ENCODE data around the gene FOXN3. TPM values are rescaled to one million over a fixed set of nuclear protein-coding genes. Genes with fewer than 3 reads are reported as not detected.

The FOXN3 gene
- total and polyA plus RNA-seq, 2 donors (not counting 1 experiment from before 2014, with no cell fraction given) = 27.9 to 33.3 TPM

DNA sequence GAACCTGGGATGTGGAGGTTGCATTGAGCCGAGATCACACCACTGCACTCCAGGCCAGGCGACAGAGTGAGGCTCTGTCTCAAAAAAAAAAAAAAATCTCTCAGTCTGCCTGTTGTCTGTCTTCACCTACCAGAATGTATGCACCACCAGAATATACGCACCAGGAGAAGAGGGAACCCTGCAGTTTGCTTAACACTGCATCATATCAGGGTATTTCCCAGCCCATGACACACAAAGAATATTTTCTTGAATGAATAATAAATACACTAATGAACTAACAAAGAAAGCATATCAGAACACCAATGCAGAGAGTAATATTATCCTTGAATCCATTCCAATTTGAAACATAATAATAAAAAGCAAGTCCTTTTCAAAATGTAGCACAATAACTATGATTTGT is 44.2 kb upstream of the FOXN3 start:
- Histone ChIP-seq H3K4me3 (replicated peaks in 1 of 4; ENCODE audit: control extremely low read depth in 1 of 4, insufficient read depth in 1 of 4, low read depth in 3 of 4, low read length in 4 of 4) (no peak overlapping the region), H3K79me2 (ENCODE audit: control insufficient read depth, insufficient read depth, low read length) (no peaks in the 10 kb centered on the region), H3K36me3 (ENCODE audit: control insufficient read depth, insufficient read depth, low read length) (no peaks in the 10 kb centered on the region), H3K9me3 (ENCODE audit: control insufficient read depth, insufficient read depth, low read depth, low read length) (no peaks in the 10 kb centered on the region), H3K27ac (ENCODE audit: insufficient read depth, low read length) (no peak overlapping the region), H3K4me1 (ENCODE audit: control insufficient read depth, extremely low read depth, insufficient read depth, low read length) (no peaks in the 10 kb centered on the region), H4K20me1 (ENCODE audit: control insufficient read depth, extremely low read depth, insufficient read depth, low read length) (no peaks in the 10 kb centered on the region), H2AFZ (ENCODE audit: low read length) (no peak overlapping the region), H3K27me3 (ENCODE audit: control insufficient read depth, insufficient read depth, low read length) (no peaks in the 10 kb centered on the region), H3K9ac (ENCODE audit: insufficient read depth, low read length) (no peak overlapping the region), H3K4me2 (ENCODE audit: extremely low read depth, insufficient read depth, low read length) (no peak overlapping the region)
- TF ChIP-seq, protein P1, sequence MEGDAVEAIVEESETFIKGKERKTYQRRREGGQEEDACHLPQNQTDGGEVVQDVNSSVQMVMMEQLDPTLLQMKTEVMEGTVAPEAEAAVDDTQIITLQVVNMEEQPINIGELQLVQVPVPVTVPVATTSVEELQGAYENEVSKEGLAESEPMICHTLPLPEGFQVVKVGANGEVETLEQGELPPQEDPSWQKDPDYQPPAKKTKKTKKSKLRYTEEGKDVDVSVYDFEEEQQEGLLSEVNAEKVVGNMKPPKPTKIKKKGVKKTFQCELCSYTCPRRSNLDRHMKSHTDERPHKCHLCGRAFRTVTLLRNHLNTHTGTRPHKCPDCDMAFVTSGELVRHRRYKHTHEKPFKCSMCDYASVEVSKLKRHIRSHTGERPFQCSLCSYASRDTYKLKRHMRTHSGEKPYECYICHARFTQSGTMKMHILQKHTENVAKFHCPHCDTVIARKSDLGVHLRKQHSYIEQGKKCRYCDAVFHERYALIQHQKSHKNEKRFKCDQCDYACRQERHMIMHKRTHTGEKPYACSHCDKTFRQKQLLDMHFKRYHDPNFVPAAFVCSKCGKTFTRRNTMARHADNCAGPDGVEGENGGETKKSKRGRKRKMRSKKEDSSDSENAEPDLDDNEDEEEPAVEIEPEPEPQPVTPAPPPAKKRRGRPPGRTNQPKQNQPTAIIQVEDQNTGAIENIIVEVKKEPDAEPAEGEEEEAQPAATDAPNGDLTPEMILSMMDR (conservative IDR thresholded peaks at IDR 0.05 in 1 of 2, IDR thresholded peaks at IDR 0.05 in 1 of 2; ENCODE audit: low read depth in 1 of 2, low read length in 2 of 2) = no peak
- TF ChIP-seq EZH2 (IDR thresholded peaks at IDR 0.05; ENCODE audit: low read length, missing control alignments) = no peak
- no peak for DNase-seq (ENCODE audit: low read depth in 2 of 2)

DNA sequence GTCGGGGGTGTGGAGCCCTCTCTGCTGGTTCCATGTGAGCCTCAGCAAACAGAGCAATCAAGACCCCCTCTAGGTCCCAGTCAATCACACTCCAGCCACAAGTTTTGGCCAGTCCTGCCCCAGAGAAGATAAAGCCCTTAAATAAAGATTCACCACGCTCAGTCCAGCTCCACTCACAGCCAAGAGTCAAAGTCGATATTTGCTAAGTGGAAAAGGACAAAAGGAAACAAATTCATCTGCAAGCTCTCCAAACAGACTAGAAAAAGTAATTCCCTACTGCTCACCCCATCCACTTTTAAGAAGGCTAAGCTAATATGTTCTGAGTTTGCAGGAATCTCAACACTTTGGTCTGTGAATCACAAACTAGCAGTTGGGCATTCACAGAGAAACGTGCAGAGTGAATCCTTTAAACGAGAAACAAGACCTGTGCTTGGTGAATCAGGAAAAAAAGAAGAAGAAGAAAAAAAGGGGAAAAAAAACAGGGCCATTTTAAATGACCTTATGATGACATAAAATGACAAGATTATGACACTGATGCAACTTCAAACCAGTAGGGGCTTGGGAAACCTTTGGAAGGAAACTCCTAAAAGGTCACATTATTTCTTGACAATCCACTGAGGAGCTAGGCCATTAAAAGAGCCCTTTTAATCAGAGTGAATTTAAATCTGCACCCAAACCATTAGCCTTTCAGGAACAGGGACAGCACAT is 41.8 kb upstream of the FOXN3 start:
- H3K4me3 ChIP-seq (replicated peaks in 1 of 4; ENCODE audit: control extremely low read depth in 1 of 4, insufficient read depth in 1 of 4, low read depth in 3 of 4, low read length in 4 of 4) = no peak overlapping the region
- H3K27me3 ChIP-seq (ENCODE audit: control insufficient read depth, insufficient read depth, low read length) = no peaks in the 10 kb centered on the region
- no peak overlapping the region for H3K4me2 ChIP-seq (ENCODE audit: extremely low read depth, insufficient read depth, low read length)
- H3K4me1 ChIP-seq (ENCODE audit: control insufficient read depth, extremely low read depth, insufficient read depth, low read length) = no peaks in the 10 kb centered on the region
- no peaks in the 10 kb centered on the region for H3K79me2 ChIP-seq (ENCODE audit: control insufficient read depth, insufficient read depth, low read length)
- no peaks in the 10 kb centered on the region for H3K36me3 ChIP-seq (ENCODE audit: control insufficient read depth, insufficient read depth, low read length)
- H2AFZ ChIP-seq (ENCODE audit: low read length) = no peak overlapping the region
- H3K9me3 ChIP-seq (ENCODE audit: control insufficient read depth, insufficient read depth, low read depth, low read length) = no peaks in the 10 kb centered on the region
- H4K20me1 ChIP-seq (ENCODE audit: control insufficient read depth, extremely low read depth, insufficient read depth, low read length) = no peaks in the 10 kb centered on the region
- no peak for DNase-seq (ENCODE audit: low read depth in 2 of 2)
- no peak overlapping the region for H3K27ac ChIP-seq (ENCODE audit: insufficient read depth, low read length)
- H3K9ac ChIP-seq (ENCODE audit: insufficient read depth, low read length) = no peak overlapping the region
- TF ChIP-seq EZH2 (IDR thresholded peaks at IDR 0.05; ENCODE audit: low read length, missing control alignments) = no peak

DNA sequence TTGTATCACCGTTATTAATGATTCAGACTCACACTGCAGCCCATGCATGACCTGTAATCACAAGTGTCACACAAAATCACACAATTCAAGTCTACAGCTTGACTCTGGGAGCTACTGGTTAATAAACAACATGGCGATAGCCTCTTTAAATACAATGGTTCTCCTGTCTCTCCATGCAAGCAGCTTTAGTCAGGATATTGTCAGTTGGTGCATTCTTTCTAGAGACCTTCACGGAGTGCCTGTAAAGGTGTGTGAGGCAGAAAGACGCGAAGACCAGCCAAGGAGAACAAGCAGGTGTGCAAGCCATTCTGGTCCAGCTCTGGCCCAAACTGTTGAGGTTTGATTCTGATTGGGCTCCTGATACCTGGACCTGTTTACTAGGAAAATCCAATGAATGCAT is 40.0 kb upstream of the FOXN3 start:
- Histone ChIP-seq H3K27ac (ENCODE audit: insufficient read depth, low read length) (no peak overlapping the region), H3K79me2 (ENCODE audit: control insufficient read depth, insufficient read depth, low read length) (no peaks in the 10 kb centered on the region), H3K4me2 (ENCODE audit: extremely low read depth, insufficient read depth, low read length) (no peak overlapping the region), H2AFZ (ENCODE audit: low read length) (no peak overlapping the region), H4K20me1 (ENCODE audit: control insufficient read depth, extremely low read depth, insufficient read depth, low read length) (no peaks in the 10 kb centered on the region), H3K27me3 (ENCODE audit: control insufficient read depth, insufficient read depth, low read length) (no peaks in the 10 kb centered on the region), H3K9me3 (ENCODE audit: control insufficient read depth, insufficient read depth, low read depth, low read length) (no peaks in the 10 kb centered on the region), H3K4me1 (ENCODE audit: control insufficient read depth, extremely low read depth, insufficient read depth, low read length) (no peaks in the 10 kb centered on the region), H3K36me3 (ENCODE audit: control insufficient read depth, insufficient read depth, low read length) (no peaks in the 10 kb centered on the region), H3K9ac (ENCODE audit: insufficient read depth, low read length) (no peak overlapping the region), H3K4me3 (replicated peaks in 1 of 4; ENCODE audit: control extremely low read depth in 1 of 4, insufficient read depth in 1 of 4, low read depth in 3 of 4, low read length in 4 of 4) (no peak overlapping the region)
- TF ChIP-seq, protein P1 (conservative IDR thresholded peaks at IDR 0.05 in 1 of 2, IDR thresholded peaks at IDR 0.05 in 1 of 2; ENCODE audit: low read depth in 1 of 2, low read length in 2 of 2) = no peak
- no peak for TF ChIP-seq EZH2 (IDR thresholded peaks at IDR 0.05; ENCODE audit: low read length, missing control alignments)
- DNase-seq (ENCODE audit: low read depth in 2 of 2) = no peak
